NCI-H2171 (cell line): ENCODE results near the gene MBD4.
A peak's percentile ranks its signal among the peaks of the same experiment; 100 is the strongest.

ENCODE experiments used
- DNase-seq: peaks from one replicate; lab custom pipeline; 2025; lab: John Stamatoyannopoulos, UW

The MBD4 gene

DNA sequence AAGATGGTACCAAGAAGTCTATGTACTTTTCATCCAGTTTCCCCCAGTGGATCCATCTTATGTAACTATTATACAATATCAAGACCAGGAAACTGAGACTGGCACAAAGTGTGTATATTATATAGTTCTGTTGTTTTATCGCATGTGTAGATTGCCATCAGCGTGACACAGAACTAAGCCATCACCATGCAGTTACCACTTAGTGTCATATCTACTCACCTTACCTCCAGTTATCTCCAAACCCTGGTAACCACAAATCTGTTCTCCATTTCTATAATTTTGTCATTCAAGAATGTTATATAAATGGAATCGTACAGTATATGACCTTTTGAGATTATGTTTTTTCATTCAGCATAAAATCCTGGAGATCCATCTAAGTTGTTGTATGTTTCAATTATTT is 23.3 kb upstream of the MBD4 start:
- no peak for DNase-seq

DNA sequence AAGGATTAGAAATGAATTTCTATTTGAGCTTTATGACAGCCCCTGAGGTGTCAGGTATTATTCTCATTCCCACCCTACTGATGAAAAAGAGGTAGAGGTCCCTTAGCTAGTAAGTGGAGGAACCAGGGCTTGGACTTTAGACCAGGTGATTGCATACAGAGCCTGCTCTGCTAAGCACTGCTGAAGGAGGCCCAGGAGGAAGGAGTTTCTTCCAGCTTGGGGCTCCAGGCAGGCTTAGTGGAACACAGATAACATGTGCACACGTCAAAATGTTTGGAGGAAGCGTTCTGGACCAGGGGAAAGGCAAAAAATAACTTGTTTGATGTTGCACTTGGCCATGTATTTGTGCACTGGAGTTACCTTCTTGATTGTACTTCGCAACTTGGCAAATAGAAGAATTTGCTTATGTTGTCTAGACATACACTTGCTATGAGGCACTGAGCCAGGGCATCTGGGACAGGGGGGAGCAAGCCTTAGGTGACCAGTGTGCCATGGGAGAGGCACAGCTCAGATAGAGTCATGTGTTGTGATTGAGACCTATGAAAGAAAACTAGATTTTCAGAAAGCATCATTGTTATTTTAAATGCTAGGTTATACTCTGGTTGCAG is 22.7 kb upstream of the MBD4 start:
- no peak for DNase-seq

GRCh38 chr3:129461461-129462146 is 21.9 kb upstream of the MBD4 start:
- no peak for DNase-seq

DNA sequence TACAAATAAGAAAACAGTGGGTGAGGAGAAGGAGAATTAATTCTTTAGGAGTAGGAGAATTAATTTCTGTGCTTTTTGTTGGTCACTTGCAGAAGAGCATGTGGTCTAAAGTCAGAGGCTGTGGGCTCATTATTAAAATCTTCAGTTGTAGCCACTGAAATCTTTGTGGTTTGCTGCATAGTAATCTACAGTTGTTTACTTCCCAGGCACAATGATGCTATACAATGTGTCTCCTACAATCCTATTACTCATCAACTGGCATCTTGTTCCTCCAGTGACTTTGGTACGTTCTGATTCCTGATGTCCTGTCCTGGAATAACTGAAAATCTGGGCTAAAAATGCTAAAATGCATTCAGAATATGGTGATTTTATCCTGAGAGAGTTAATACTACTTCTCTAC is 21.3 kb upstream of the MBD4 start:
- no peak for DNase-seq

GRCh38 chr3:129460572-129460971 is 20.8 kb upstream of the MBD4 start:
- no peak for DNase-seq

GRCh38 chr3:129460155-129460554 is 20.4 kb upstream of the MBD4 start:
- DNase-seq = no peak

GRCh38 chr3:129453732-129454131 is 14.0 kb upstream of the MBD4 start:
- DNase-seq = no peak

DNA sequence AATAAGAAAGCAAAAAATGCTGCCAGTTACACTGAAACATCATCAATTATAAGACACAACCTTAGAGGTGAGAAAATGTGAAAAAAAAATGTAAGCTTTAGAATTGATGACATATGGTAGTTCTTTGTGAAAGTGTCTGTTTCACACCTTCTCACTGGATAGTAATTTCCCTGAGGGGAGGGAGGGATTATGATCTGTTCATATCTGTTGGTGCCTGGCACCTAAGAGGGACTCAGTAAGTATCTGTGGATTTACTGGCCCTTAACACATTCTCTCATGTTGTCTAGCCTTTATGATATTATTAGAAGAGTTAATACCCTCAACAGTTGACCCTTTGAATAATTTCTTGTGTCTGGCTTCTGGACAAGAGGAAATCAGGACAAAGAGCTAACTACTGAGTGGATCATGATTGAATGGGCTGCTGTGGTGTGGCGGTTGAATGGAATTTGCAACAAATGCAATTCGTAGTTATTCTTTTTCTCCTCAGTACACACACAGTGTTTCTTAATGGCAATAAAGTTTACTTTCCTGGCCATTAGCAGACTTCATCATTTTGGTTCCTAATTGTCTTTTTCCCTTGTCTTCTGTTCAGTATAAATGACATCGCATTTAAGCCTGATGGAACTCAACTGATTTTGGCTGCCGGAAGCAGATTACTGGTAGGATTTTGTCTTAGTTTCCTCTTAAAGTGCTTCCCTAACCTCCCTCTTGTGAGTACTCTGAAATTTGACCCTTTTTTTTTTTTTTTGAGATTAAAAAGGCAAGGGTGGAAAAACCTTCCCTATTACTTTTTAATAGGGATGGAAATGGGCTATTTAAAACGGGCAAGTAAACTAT is 9.7 kb upstream of the MBD4 start:
- peak; percentile 11 for DNase-seq

DNA sequence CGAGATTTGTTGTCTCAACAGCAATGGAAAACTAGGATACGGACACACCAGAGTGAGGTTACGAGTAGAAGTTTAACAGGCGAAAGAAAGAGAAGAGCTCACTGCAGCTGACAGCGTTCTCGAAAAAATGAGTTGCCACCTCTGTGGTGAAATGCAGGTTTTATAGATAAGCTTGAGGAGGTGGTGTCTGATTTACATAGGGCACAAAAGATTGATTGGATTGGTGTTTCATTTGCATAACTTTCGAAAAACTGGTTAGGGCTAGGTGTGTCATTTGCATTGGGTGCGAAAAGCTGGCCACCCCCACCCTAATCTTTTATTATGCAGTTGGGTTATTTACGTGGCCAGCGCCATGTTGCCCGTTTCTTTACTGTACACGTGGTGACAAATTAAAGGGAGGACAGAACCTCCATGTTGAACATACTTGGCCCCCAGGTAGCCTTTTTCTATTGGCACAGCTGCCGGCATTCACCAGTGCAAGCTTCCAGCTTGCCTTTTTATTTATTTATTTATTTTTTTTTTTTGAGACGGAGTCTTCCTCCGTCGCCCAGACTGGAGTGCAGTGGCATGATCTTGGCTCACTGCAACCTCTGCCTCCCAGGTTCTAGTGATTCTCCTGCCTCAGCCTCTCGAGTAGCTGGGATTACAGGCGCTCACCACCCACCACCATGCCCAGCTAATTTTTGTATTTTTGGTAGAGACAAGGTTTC is 8.6 kb upstream of the MBD4 start:
- DNase-seq = no peak

- DNase-seq = no peak
These were observed 7.2 kb upstream of the MBD4 start for GRCh38 chr3:129446926-129447325.

GRCh38 chr3:129445471-129445870 is 5.7 kb upstream of the MBD4 start:
- DNase-seq = peak; percentile 50

DNA sequence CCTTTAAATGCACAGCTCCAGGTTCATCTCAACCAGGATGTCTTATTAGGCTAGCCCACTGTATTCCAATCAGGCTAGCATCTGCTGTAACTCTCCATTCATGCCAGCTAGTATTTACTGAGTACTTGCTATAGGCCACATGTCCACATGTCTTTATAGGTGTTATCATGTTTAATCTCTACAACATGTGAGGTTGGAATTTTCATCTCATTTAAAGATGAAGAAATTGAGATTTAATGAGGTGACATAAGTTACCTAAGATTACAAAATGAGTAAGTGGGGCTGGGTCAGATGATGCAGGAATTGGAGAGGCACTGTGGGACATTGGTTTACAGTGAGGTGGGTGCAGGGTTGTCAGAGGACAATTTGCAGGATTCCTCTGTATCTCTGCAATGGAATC is 3.2 kb upstream of the MBD4 start:
- no peak for DNase-seq

DNA sequence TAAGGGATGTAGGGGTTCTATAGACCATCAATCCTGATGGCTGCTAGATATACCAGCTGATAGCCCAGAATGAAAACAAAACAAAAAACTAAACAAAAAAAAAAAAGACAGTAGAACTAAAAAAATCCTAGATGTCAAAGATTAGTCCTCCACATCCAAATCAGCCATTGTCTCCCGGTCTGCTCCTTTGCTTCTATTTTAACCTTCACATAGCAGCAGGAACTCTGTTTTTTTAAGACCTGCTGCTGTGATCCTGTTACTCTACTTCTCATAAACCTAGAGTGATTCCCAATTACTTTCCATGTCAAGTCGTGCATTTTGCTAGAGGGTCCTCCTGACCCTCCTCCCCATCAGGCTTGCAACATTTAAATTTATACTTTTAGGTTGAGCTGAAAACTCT is 2.7 kb upstream of the MBD4 start:
- DNase-seq = no peak

DNA sequence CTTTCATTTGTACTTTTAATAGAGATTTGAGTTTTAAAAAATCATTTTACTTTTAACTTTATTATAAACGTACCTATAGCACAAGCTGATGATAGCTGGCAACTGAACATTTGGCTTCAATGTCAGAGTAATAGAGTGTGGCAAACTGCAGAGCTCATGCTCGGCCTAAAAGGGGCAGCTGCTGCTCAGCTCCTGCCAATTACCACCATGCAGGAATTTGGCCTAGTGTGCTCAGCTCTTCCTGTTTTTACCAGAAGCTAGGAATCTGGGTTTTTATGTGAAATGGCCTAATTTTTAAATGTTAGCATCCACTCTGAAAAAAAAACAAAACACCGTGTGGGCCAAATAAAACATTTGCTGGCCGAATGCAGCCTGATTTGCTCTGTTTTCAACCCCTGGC is 2.0 kb upstream of the MBD4 start:
- DNase-seq = no peak

GRCh38 chr3:129441215-129441614 is 1.5 kb upstream of the MBD4 start:
- DNase-seq = no peak

GRCh38 chr3:129440618-129441190 is 956 bp upstream of the MBD4 start:
- DNase-seq = no peak

DNA sequence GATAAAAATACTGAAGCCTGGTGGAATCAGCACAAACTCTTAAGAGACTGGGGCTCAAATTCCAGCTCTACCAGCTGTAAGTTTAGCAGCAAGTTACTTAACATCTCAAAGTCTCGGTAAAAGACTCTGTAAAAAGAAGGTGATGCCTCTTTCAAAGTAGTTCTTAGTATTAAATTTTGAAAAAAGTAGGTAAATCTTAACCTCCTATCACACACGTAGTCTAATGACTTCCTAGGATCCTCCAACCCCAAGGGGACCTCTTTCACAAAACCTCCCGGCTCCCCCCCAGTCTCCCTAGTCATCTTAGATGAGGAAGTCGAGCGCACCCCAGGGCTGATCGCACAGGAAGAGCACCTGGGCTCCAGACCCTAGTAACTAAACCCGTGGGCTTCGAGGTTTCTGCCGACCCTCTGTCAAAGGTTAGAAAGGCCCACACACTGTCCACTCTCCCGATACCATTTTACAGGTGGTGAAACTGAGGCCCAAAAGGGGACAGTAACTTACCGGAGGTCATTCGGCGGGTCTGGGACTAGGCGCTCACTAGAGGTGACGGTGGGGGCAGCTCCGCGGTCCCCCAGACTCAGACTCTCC is 427 bp downstream of the MBD4 start:
- peak; percentile 25 for DNase-seq

DNA sequence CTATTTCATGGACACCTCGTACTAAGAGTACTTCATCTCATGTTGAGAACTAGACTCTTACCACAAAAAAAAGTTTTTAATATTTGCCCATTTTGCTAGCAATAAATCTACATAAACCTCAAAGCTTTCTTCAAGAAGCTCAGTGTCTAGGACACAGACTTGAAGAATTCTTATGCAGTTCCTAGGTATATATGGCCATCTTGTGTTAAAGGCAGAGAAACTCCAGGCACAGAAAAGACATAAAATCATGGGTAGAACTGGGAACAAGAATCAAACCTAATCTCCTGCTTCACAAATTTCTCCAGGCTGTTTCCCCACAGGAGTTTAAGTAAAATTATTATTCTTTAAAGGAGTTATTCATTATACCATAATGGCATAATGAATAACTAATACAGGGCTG is 4.4 kb downstream of the MBD4 start:
- no peak for DNase-seq

GRCh38 chr3:129434140-129434539 is 5.6 kb downstream of the MBD4 start:
- DNase-seq = no peak

DNA sequence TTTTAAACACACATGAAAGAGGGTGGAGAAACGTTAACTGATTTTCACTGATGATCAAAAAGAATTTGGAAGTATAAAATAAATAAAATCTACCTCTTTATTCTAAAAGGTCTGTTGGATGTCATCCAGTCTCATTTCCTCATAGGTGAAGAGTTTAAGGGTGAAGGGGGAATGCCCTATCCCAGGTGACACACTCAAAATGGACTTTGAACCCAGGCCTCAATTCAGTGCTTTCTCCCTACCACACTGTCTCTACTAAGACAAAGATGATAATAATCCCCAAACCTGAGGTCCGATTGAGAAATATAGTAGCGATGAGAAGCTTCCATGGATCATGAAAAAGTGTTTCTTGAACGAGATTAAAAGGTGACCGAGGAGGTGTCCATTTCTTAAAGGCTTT is 6.2 kb downstream of the MBD4 start:
- DNase-seq = no peak

GRCh38 chr3:129432671-129433070 is 7.1 kb downstream of the MBD4 start:
- no peak for DNase-seq

DNA sequence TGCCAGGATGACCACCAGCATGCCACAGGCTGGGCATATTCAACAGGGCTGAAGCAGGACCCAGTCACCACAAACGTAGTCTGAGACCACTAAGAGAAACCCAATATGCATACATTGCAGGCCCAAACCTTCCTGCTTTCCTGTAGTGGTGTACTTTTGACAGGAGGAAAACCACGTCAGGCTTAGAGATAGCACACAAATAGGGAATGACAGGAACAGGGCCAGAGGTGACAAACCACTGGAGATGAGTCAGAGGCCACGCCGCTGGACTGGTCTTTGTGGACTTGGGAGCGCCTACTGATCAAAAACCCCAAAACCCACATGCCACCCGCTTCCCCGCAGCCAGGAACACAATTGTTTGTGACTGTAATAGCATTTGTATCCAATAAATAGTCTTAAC is 7.7 kb downstream of the MBD4 start:
- DNase-seq = no peak
